ENCODE measurements around the gene CCNI. TPM values are rescaled to one million over a fixed set of nuclear protein-coding genes. Genes with fewer than 3 reads are reported as not detected.

Gene CCNI
- polyA plus RNA-seq, 1 of the 3 experiments (the other 2 are of a cell fraction): 56.8 TPM

- no peak for TF ChIP-seq CHD2 (IDR thresholded peaks at IDR 0.05; ENCODE audit: low read length, partially characterized antibody)
- no peak for TF ChIP-seq RAD21 (IDR thresholded peaks at IDR 0.05; ENCODE audit: low read length)
- TF ChIP-seq GATA2 (CRISPR knock-in tag; IDR thresholded peaks at IDR 0.05): no peak
- no peak for TF ChIP-seq SIN3A (IDR thresholded peaks at IDR 0.05; ENCODE audit: borderline replicate concordance, low read depth, low read length)
- TF ChIP-seq POLR2AphosphoS5 (IDR thresholded peaks at IDR 0.05; ENCODE audit: low read depth, low read length): no peak
- TF ChIP-seq NRF1 (IDR thresholded peaks at IDR 0.05; ENCODE audit: low read depth, low read length): no peak
- no peak for TF ChIP-seq FOSL2 (IDR thresholded peaks at IDR 0.05; ENCODE audit: borderline replicate concordance, low read depth)
- no peak for TF ChIP-seq PBX3 (IDR thresholded peaks at IDR 0.05)
- no peak for TF ChIP-seq NFIC (IDR thresholded peaks at IDR 0.05; ENCODE audit: borderline replicate concordance)
- no peak for TF ChIP-seq IRF3 (IDR thresholded peaks at IDR 0.05; ENCODE audit: low read depth, low read length)
- TF ChIP-seq TCF12 (IDR thresholded peaks at IDR 0.05): no peak
These were observed 47.6 kb upstream of the CCNI start (continued) for GRCh38 chr4:77123411-77123810.

- H3K9me2 ChIP-seq: no peaks in the 10 kb centered on the region
- H3K4me3 ChIP-seq (ENCODE audit: low read depth in 2 of 2, low read length in 1 of 2): no peak overlapping the region
- H4K20me1 ChIP-seq (ENCODE audit: insufficient read depth): no peaks in the 10 kb centered on the region
- DNase-seq: no peak
- ChIA-PET CTCF (interaction anchor here (1.0 kb wide), 1 partner anchor 13 kb away, joined by 3 read pairs; no protein-coding TSS in a partner anchor), POLR2A (no interaction called here)
- TF ChIP-seq SIN3A (IDR thresholded peaks at IDR 0.05; ENCODE audit: borderline replicate concordance, low read depth, low read length) (no peak), SMC3 (IDR thresholded peaks at IDR 0.05; ENCODE audit: low read depth, low read length) (no peak), FOXM1 (IDR thresholded peaks at IDR 0.05; ENCODE audit: low read depth) (no peak), TCF12 (IDR thresholded peaks at IDR 0.05) (no peak), RCOR1 (IDR thresholded peaks at IDR 0.05; ENCODE audit: low read length) (no peak), TEAD4 (IDR thresholded peaks at IDR 0.05; ENCODE audit: borderline replicate concordance, insufficient read depth) (no peak), TAF1 (IDR thresholded peaks at IDR 0.05; ENCODE audit: borderline replicate concordance, low read depth, low read length) (no peak), FOSL2 (IDR thresholded peaks at IDR 0.05; ENCODE audit: borderline replicate concordance, low read depth) (no peak), RAD21 (IDR thresholded peaks at IDR 0.05; ENCODE audit: low read length) (no peak), MEF2A (IDR thresholded peaks at IDR 0.05; ENCODE audit: borderline replicate concordance, low read depth) (no peak), EP300 (IDR thresholded peaks at IDR 0.05; ENCODE audit: borderline replicate concordance in 1 of 2, low read depth in 1 of 2, low read length in 1 of 2) (no peak), IRF3 (IDR thresholded peaks at IDR 0.05; ENCODE audit: low read depth, low read length) (no peak), RXRA (IDR thresholded peaks at IDR 0.05; ENCODE audit: borderline replicate concordance, low read depth) (no peak), CHD2 (IDR thresholded peaks at IDR 0.05; ENCODE audit: low read length, partially characterized antibody) (no peak)
- H3K9ac ChIP-seq: no peak overlapping the region
- H3K4me1 ChIP-seq (ENCODE audit: control insufficient read depth in 1 of 2, insufficient read depth in 2 of 2, low read depth in 1 of 2, low read length in 1 of 2): no peaks in the 10 kb centered on the region
- no peak overlapping the region for H2AFZ ChIP-seq (ENCODE audit: low read depth)
- no peaks in the 10 kb centered on the region for H3K79me2 ChIP-seq (ENCODE audit: insufficient read depth)
- H3K9me3 ChIP-seq: no peaks in the 10 kb centered on the region
- no peaks in the 10 kb centered on the region for H3F3A ChIP-seq (replicated peaks; ENCODE audit: insufficient read depth)
- WGBS (ENCODE audit: low lambda C conversion rate): 59% methylated on average over 4 of the region's 4 CpGs
- no peaks in the 10 kb centered on the region for H3K36me3 ChIP-seq (replicated peaks in 1 of 2; ENCODE audit: control insufficient read depth in 1 of 2, insufficient read depth in 2 of 2, low read length in 1 of 2)
- H3K27ac ChIP-seq (ENCODE audit: low read depth in 2 of 2, low read length in 1 of 2): no peak overlapping the region
- H3K27me3 ChIP-seq (ENCODE audit: insufficient read depth): no peaks in the 10 kb centered on the region; the same call in 1 of the 2 replicates
- no peak overlapping the region for H3K4me2 ChIP-seq
These were observed 46.9 kb upstream of the CCNI start for GRCh38 chr4:77122656-77123055.

Data from SK-N-SH (cell line).